ENCODE results near the gene PAM16. TPM values are rescaled to one million over a fixed set of nuclear protein-coding genes. Genes with fewer than 3 reads are reported as not detected.

PAM16 gene
- total RNA-seq, 1 experiment from 2014 or later = 80.4 TPM

DNA sequence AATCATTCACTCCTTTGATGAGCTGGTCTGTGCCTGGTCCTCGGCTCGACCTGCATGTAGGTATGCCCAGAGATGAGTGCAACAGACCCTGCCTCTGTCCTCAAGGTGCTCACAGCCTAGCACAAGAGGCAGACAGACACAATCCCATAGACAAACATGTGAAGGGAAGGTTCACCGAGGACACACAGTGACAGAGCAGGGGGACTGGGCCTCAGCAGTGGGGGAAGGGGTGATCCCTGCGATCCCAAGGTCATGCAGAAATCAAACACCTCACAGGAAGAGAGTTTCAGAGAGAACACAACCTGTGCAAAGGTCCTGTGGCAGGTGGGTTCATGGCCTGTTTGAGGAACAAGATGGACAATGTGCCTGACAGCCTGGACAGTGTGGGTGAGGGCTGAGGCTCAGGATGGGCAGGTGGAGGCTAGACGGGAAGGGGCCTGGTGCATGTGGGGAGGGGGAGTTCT lies 16.3 kb upstream of the PAM16 start:
- Histone ChIP-seq H3K18ac (ENCODE audit: insufficient read length, low read depth, low read length) (no peak overlapping the region), H3K27me3 (ENCODE audit: insufficient read depth, low read length) (no peaks in the 10 kb centered on the region)
- no peaks in the 10 kb centered on the region for H3K27me3 Mint-ChIP-seq (ENCODE audit: low read depth)

More for the DNA sequence above, 16.3 kb upstream of the PAM16 start:
- Histone ChIP-seq H3K27ac (ENCODE audit: insufficient read length, low read depth, low read length) (no peak overlapping the region), H3K4ac (ENCODE audit: low read depth, low read length) (no peak overlapping the region), H3K9me3 (ENCODE audit: control insufficient read depth, low read depth, low read length) (no peaks in the 10 kb centered on the region), H2BK5ac (ENCODE audit: insufficient read length, low read length) (no peak overlapping the region), H2BK15ac (ENCODE audit: low read depth, low read length) (no peak overlapping the region), H3K9ac (ENCODE audit: extremely low read depth, insufficient read length, low read length) (no peak overlapping the region), H3K56ac (ENCODE audit: insufficient read length, low read depth, low read length) (no peak overlapping the region), H2AFZ (ENCODE audit: low read length) (no peak overlapping the region), H4K5ac (ENCODE audit: insufficient read length, low read depth, low read length) (no peak overlapping the region), H2BK12ac (ENCODE audit: insufficient read length, low read depth, low read length) (no peak overlapping the region), H4K8ac (replicated peaks; ENCODE audit: insufficient read length, low read depth, low read length) (no peak overlapping the region), H3K4me2 (ENCODE audit: insufficient read depth, insufficient read length, low read length) (no peak overlapping the region), H3T11ph (ENCODE audit: low read length) (no peak overlapping the region), H3K4me1 (ENCODE audit: insufficient read depth, low read length) (no peaks in the 10 kb centered on the region), H2BK20ac (ENCODE audit: low read depth, low read length, poor library complexity, severe bottlenecking) (no peak overlapping the region), H3K14ac (ENCODE audit: insufficient read depth, low read length) (no peak overlapping the region; the same call in 1 of the 2 replicates), H2BK120ac (ENCODE audit: low read depth, low read length, poor library complexity, severe bottlenecking) (no peak overlapping the region), H3K23ac (ENCODE audit: insufficient read length, low read depth, low read length) (no peak overlapping the region), H3K23me2 (ENCODE audit: insufficient read length, low read depth, low read length, poor library complexity, severe bottlenecking) (no peaks in the 10 kb centered on the region), H3K79me1 (ENCODE audit: insufficient read depth, low read depth, low read length, poor library complexity, severe bottlenecking) (no peaks in the 10 kb centered on the region), H4K20me1 (ENCODE audit: control insufficient read depth, insufficient read depth, insufficient read length) (no peaks in the 10 kb centered on the region), H2AK5ac (ENCODE audit: insufficient read length, low read length) (no peak overlapping the region), H4K91ac (ENCODE audit: insufficient read length, low read depth, low read length) (no peak overlapping the region), H3K79me2 (ENCODE audit: insufficient read depth, low read length) (no peaks in the 10 kb centered on the region)
- Mint-ChIP-seq H3K36me3 (ENCODE audit: insufficient read depth in 1 of 3, low read depth in 3 of 3) (no peaks in the 10 kb centered on the region; a peak in 1 of 7 replicates), H3K27ac (no peak overlapping the region), H3K9me3 (no peaks in the 10 kb centered on the region), H3K4me3 (no peak overlapping the region), H3K4me1 (peaks cover 3 to 5% of the 10 kb centered on the region in 2 experiments; a peak in 3 of 4 replicates)
- no CpG with 5 or more reads among the region's 5 CpGs for WGBS (ENCODE audit: extremely low coverage, insufficient read length, low lambda C conversion rate)
- DNase-seq = no peak
- TF ChIP-seq CTCF (conservative IDR thresholded peaks at IDR 0.05) = no peak
